AG09309 (cell line): ENCODE results near the gene PLLP.

Experiments
- DNase-seq: peaks from one replicate; pipeline ENCODE4 v3.0.0-alpha.2; 2010; ENCODE audit warnings: low read depth
- H3K4me3 ChIP-seq: 2 replicates; pipeline ENCODE4 v1.5.1; 2011; ENCODE audit warnings: mild to moderate bottlenecking, low read depth, low read length, moderate library complexity; ENCODE audit not compliant: control insufficient read depth
- CTCF ChIP-seq: IDR thresholded peaks from 2 replicates; pipeline ENCODE4 v1.5.1; 2011; ENCODE audit warnings: mild to moderate bottlenecking, low read depth, low read length, inconsistent platforms; ENCODE audit not compliant: insufficient read depth, control insufficient read depth; ENCODE audit errors: missing control alignments

PLLP gene

GRCh38 chr16:57283214-57283958 is 1.1 kb downstream of the PLLP start:
- TF ChIP-seq CTCF: no peak
- DNase-seq: no peak
- H3K4me3 ChIP-seq: no peak overlapping the region

- DNase-seq: no peak
- no peak for TF ChIP-seq CTCF
- no peak overlapping the region for H3K4me3 ChIP-seq
Observed at GRCh38 chr16:57282510-57283213, 1.8 kb downstream of the PLLP start.

- TF ChIP-seq CTCF: no peak
- no peak for DNase-seq
Observed at GRCh38 chr16:57281791-57282190, 2.7 kb downstream of the PLLP start.

GRCh38 chr16:57279780-57280638 is 4.5 kb downstream of the PLLP start:
- no peak overlapping the region for H3K4me3 ChIP-seq
- TF ChIP-seq CTCF: no peak
- no peak for DNase-seq

More at GRCh38 chr16:57281791-57282190, 2.7 kb downstream of the PLLP start:
- no peak overlapping the region for H3K4me3 ChIP-seq

- DNase-seq: no peak
- TF ChIP-seq CTCF: no peak
- no peak overlapping the region for H3K4me3 ChIP-seq
Observed at GRCh38 chr16:57278494-57278893, 6.0 kb downstream of the PLLP start.

GRCh38 chr16:57277586-57277985 is 6.9 kb downstream of the PLLP start:
- TF ChIP-seq CTCF: no peak
- no peak overlapping the region for H3K4me3 ChIP-seq
- DNase-seq: no peak
